A673 (cell line): ENCODE results near the gene ROMO1. TPM values are rescaled to one million over a fixed set of nuclear protein-coding genes. Genes with fewer than 3 reads are reported as not detected.

Source experiments
- BruUV-seq: library from RNA; stranded (reverse); fragments of 400-500 nt; replicated peaks from 2 replicates; lab custom pipeline; 2021; lab: Mats Ljungman, UMichigan
- CTCF ChIA-PET: fragments of 300-600 bp; sonication (Branson Sonifier 250); formaldehyde crosslinking; loops from one replicate; lab custom pipeline; 2022; ENCODE audit warnings: antibody characterized with exemption; lab: Charles Lee
- POLR2A ChIA-PET: fragments of 300-600 bp; sonication (Branson Sonifier 250); formaldehyde crosslinking; loops from one replicate; lab custom pipeline; 2022; ENCODE audit warnings: antibody characterized with exemption; ENCODE audit not compliant: low non-redundant PET; lab: Charles Lee
- DNase-seq: peaks from one replicate; pipeline ENCODE4 v3.0.0-alpha.2; 2015; ENCODE audit warnings: low spot score
- H3K27ac ChIP-seq: fragments of 200-600 bp; sonication (generic); 2 replicates; pipeline ENCODE4 v1.5.1; 2016; ENCODE audit warnings: mixed run types, low read depth, mild to moderate bottlenecking, mixed read lengths, antibody characterized with exemption, low read length; ENCODE audit not compliant: poor library complexity, severe bottlenecking
- H3K27me3 ChIP-seq: fragments of 200-600 bp; sonication (generic); replicated peaks from 2 replicates; pipeline ENCODE4 v1.6.1; 2017; ENCODE audit warnings: mixed run types, low read depth, mild to moderate bottlenecking, mixed read lengths, antibody characterized with exemption, low read length; ENCODE audit not compliant: insufficient read depth, poor library complexity
- H3K36me3 ChIP-seq: fragments of 200-600 bp; sonication (generic); 2 replicates; pipeline ENCODE4 v1.6.1; 2016; ENCODE audit warnings: mixed run types, mild to moderate bottlenecking, mixed read lengths, antibody characterized with exemption, low read length; ENCODE audit not compliant: insufficient read depth, poor library complexity, severe bottlenecking
- H3K4me1 ChIP-seq: fragments of 200-600 bp; sonication (generic); 2 replicates; pipeline ENCODE4 v1.6.1; 2017; ENCODE audit warnings: mixed run types, mild to moderate bottlenecking, mixed read lengths, antibody characterized with exemption, low read length; ENCODE audit not compliant: insufficient read depth, poor library complexity, severe bottlenecking
- H3K4me3 ChIP-seq: fragments of 200-600 bp; sonication (generic); 2 replicates; pipeline ENCODE4 v1.5.1; 2016; ENCODE audit warnings: low read depth, mixed run types, mild to moderate bottlenecking, mixed read lengths, low read length; ENCODE audit not compliant: poor library complexity, severe bottlenecking
- H3K9me3 ChIP-seq: fragments of 200-600 bp; sonication (generic); 2 replicates; pipeline ENCODE4 v1.6.1; 2016; ENCODE audit warnings: mixed run types, low read depth, mild to moderate bottlenecking, mixed read lengths, antibody characterized with exemption, low read length; ENCODE audit not compliant: poor library complexity, severe bottlenecking
- EZH2 ChIP-seq: fragments of 200-600 bp; sonication (generic); IDR thresholded peaks from 2 replicates; pipeline ENCODE4 v1.6.1; 2017; ENCODE audit warnings: borderline replicate concordance, low read depth, mild to moderate bottlenecking, mixed read lengths, antibody characterized with exemption, low read length; ENCODE audit not compliant: poor library complexity, severe bottlenecking
- intact Hi-C: fragments of 100-400 bp; cut with micrococcal nuclease; formaldehyde crosslinking; loops from one replicate; pipeline ENCODE4 v1.10.0; 2022; ENCODE audit not compliant: unreplicated experiment
- total RNA-seq: library from RNA; stranded (reverse); gene quantifications from 2 replicates; pipeline ENCODE4 v1.2.3, GENCODE V29; 2021
- TF ChIP-seq, protein P1 (sequence below): fragments of 300-800, 200-600 bp; sonication (generic); conservative IDR thresholded peaks from 2 replicates; pipeline ENCODE4 v1.5.1; 2017; ENCODE audit warnings: low read depth, mild to moderate bottlenecking, antibody characterized with exemption, low read length, moderate library complexity, mixed read lengths

Gene ROMO1
- total RNA-seq, 1 experiment from 2014 or later, result 134 TPM

DNA sequence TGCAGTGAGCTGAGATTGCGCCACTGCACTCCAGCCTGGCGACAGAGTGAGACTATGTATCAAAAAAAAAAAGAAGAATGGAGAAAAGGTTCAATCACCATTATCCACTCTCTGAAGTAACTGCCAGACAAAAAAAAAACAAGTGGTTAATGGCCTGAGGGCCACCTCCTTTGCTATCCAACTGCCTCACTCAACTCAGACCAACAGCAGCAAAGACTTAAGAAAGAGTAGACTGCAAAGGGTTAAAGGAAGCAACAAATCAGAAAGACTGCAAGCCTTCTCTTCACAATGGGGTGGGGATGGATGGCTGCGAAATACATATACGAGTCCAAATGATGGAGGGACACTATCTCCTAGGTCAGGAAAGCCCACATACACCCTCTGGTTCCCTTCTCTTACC is 3.2 kb upstream of the ROMO1 start:
- intact Hi-C loops, result no loop called here
- BruUV-seq, result no TSS peak
- ChIA-PET POLR2A (no interaction called here), CTCF (no interaction called here)
- H3K9me3 ChIP-seq, result no peaks in the 10 kb centered on the region
- DNase-seq, result no peak
- H3K27ac ChIP-seq, result no peak overlapping the region
- no peak for TF ChIP-seq EZH2
- TF ChIP-seq, protein P1, sequence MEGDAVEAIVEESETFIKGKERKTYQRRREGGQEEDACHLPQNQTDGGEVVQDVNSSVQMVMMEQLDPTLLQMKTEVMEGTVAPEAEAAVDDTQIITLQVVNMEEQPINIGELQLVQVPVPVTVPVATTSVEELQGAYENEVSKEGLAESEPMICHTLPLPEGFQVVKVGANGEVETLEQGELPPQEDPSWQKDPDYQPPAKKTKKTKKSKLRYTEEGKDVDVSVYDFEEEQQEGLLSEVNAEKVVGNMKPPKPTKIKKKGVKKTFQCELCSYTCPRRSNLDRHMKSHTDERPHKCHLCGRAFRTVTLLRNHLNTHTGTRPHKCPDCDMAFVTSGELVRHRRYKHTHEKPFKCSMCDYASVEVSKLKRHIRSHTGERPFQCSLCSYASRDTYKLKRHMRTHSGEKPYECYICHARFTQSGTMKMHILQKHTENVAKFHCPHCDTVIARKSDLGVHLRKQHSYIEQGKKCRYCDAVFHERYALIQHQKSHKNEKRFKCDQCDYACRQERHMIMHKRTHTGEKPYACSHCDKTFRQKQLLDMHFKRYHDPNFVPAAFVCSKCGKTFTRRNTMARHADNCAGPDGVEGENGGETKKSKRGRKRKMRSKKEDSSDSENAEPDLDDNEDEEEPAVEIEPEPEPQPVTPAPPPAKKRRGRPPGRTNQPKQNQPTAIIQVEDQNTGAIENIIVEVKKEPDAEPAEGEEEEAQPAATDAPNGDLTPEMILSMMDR, result no peak
- peaks cover 15% of the 10 kb centered on the region for H3K4me1 ChIP-seq
- H3K36me3 ChIP-seq, result peaks cover 7% of the 10 kb centered on the region
- no peaks in the 10 kb centered on the region for H3K27me3 ChIP-seq
- no peak overlapping the region for H3K4me3 ChIP-seq

DNA sequence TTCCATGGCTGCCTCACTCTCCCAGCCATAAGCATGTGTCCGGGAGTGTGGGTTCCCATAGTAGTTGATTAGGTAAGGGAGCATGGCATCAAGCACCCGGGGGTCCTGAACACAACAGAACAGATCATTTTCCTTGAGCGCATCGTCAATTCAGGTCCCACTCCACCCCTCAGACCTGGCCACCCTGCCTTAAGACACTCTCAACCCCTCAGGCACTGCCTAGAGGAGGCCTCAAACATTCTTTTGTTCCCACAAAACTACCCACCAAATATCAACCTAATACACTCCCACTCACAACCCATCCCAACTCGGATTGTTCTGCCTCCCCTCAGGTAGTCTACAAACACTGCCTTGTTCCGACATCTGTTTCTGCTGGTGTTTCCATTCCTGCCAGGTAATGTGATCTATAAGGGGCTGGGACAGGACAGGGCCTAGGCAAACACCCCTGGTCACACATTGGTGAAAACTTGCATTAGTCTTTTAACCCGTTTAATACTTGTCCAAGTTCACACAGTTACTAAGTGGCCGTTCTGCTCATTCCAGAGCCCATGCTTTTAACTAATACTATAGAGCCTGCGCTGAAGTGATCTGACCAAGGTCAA is 1.4 kb upstream of the ROMO1 start:
- Histone ChIP-seq H3K4me1 (peaks cover 22% of the 10 kb centered on the region), H3K36me3 (peaks cover 23% of the 10 kb centered on the region), H3K4me3 (peak overlapping the region; percentile 87), H3K9me3 (no peaks in the 10 kb centered on the region), H3K27ac (no peak overlapping the region), H3K27me3 (no peaks in the 10 kb centered on the region)
- ChIA-PET POLR2A (no interaction called here), CTCF (no interaction called here)
- TF ChIP-seq, protein P1, result no peak
- TF ChIP-seq EZH2, result no peak
- intact Hi-C loops, result loop anchor here (2.0 kb wide), 1 partner anchor 81 kb away; no protein-coding TSS in a partner anchor
- DNase-seq, result no peak
- BruUV-seq, result no TSS peak

DNA sequence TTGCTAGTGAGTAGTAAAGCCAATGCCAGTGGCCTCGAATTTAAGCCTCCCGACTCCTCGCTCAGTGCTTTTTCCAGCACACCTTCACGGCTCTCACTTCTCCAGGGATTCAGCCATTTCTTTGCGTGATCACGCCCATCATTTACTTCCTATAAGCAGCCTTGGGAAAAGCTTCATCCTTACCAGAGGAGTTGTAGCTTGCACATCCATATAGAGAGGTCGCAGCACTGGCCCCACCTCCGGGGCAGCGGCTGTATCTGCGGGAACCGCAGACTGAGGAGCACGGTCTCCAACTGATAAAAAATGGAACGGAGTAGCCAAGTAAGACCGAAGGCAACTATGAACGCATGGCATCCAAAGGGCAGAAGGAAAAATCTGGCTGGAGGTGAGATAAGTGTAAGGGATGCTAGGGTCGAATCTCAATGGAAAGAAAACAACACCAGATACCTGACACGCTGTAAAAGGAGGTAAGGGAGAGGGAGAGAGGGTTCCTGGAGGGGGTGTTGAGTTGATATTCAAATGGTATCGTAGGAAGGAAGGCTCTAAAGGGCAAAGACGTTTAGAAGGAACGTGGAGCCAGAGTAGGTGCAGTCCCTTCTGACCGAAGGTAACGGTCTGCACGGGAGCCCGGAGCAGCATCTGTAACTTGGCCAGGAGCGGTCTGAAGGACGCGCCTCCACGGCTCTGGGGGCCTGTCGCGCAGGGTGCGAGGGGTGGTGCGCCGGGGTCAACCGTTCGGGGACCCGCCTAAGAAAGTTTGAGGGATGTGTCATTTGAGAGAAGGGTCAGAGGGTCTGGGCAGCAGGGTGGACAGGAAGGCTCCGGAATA is 693 bp upstream of the ROMO1 start:
- TF ChIP-seq, protein P1, result no peak
- DNase-seq, result peak; percentile 26
- ChIA-PET CTCF (no interaction called here), POLR2A (no interaction called here)
- BruUV-seq, result no TSS peak
- Histone ChIP-seq H3K27me3 (no peaks in the 10 kb centered on the region), H3K4me1 (peaks cover 28% of the 10 kb centered on the region), H3K36me3 (peaks cover 30% of the 10 kb centered on the region), H3K4me3 (peak overlapping the region; percentile 87), H3K27ac (peak overlapping the region; percentile 89), H3K9me3 (no peaks in the 10 kb centered on the region)
- intact Hi-C loops, result loop anchor here (2.0 kb wide), 1 partner anchor 82 kb away; no protein-coding TSS in a partner anchor
